Natural killer cell (primary cell): ENCODE results near the gene TSPAN2. TPM values are rescaled to one million over a fixed set of nuclear protein-coding genes. Genes with fewer than 3 reads are reported as not detected.
A peak's percentile ranks its signal among the peaks of the same experiment; 100 is the strongest.

ENCODE experiments used
- ATAC-seq, 3 donors: fragments of 150-1000 bp in 2 of 3; fragments of 200-7000 bp in 1 of 3; cut with Tn5 transposase; 1 replicate in 1 of 3; 2 replicates in 2 of 3; pipeline ENCODE4 v1.10.0; 2021; ENCODE audit warnings: mild to moderate bottlenecking in 2 of 3, moderate library complexity in 2 of 3
- DNase-seq, 2 donors: peaks; one replicate each; pipeline versions ENCODE4 v3.0.0 to v3.0.0-alpha.2; 2013 to 2021; ENCODE audit warnings: mixed read lengths in 1 of 2
- H3K27ac ChIP-seq: one replicate; pipeline ENCODE4 v1.5.1; 2013; ENCODE audit warnings: mild to moderate bottlenecking, low read length
- H3K27me3 ChIP-seq: one replicate; pipeline ENCODE4 v1.6.1; 2013; ENCODE audit warnings: low read length; ENCODE audit not compliant: control insufficient read depth, insufficient read depth
- H3K36me3 ChIP-seq: one replicate; pipeline ENCODE4 v1.6.1; 2013; ENCODE audit warnings: low read length; ENCODE audit not compliant: control insufficient read depth, insufficient read depth
- H3K4me1 ChIP-seq: one replicate; pipeline ENCODE4 v1.6.1; 2013; ENCODE audit warnings: low read length; ENCODE audit not compliant: control insufficient read depth, insufficient read depth
- H3K4me3 ChIP-seq: one replicate; pipeline ENCODE4 v1.5.1; 2013; ENCODE audit warnings: low read length
- H3K9me3 ChIP-seq: one replicate; pipeline ENCODE4 v1.6.1; 2013; ENCODE audit warnings: low read length; ENCODE audit not compliant: control insufficient read depth, insufficient read depth
- H3K27ac Mint-ChIP-seq, 2 donors: one replicate each; pipeline ENCODE4 v1.8.0; 2022; ENCODE audit warnings: mild to moderate bottlenecking in 2 of 2, mixed read lengths in 2 of 2, moderate library complexity in 1 of 2
- H3K27me3 Mint-ChIP-seq, 2 donors: one replicate each; pipeline ENCODE4 v1.8.0; 2022; ENCODE audit warnings: low read depth in 2 of 2, mixed read lengths in 2 of 2
- H3K36me3 Mint-ChIP-seq: one replicate; pipeline ENCODE4 v1.8.0; 2022; ENCODE audit warnings: mixed read lengths
- H3K4me1 Mint-ChIP-seq, 2 donors: one replicate each; pipeline ENCODE4 v1.8.0; 2022; ENCODE audit warnings: mixed read lengths in 2 of 2
- H3K4me3 Mint-ChIP-seq: one replicate; pipeline ENCODE4 v1.8.0; 2022; ENCODE audit warnings: mild to moderate bottlenecking, moderate library complexity, mixed read lengths
- H3K9me3 Mint-ChIP-seq, 2 donors: one replicate each; pipeline ENCODE4 v1.8.0; 2022; ENCODE audit warnings: mixed read lengths in 2 of 2
- CTCF ChIP-seq: fragments of 200-600 bp; IDR thresholded peaks from one replicate; pipeline ENCODE4 v1.8.0; 2022; ENCODE audit warnings: antibody characterized with exemption
- WGBS: methylation state at CpG from one replicate; pipeline ENCODE4 v1.1.7; 2013; ENCODE audit warnings: missing lambda C conversion rate; ENCODE audit not compliant: insufficient coverage; 5-methylcytosine and 5-hydroxymethylcytosine counted together
- intact Hi-C: fragments of 100-400 bp; cut with micrococcal nuclease; formaldehyde crosslinking; loops from one replicate; pipeline ENCODE4 v1.14.2; 2022
- total RNA-seq, 4 donors: library from RNA; stranded (reverse); fragments of 120-200 nt in 1 of 4; gene quantifications; one replicate each; pipeline versions ENCODE4 v1.2.3 to v1.2.4, GENCODE V29; 2013 to 2022

Gene TSPAN2
- total RNA-seq, 3 donors from 2014 or later (not counting 1 experiment from before 2014, with no cell fraction given) = 17.1 to 41.4 (median 28.6) TPM

- peaks cover 0 to under 1% of the 10 kb centered on the region in 2 donors for H3K4me1 Mint-ChIP-seq
- intact Hi-C loops = loop anchor here (1.0 kb wide), 1 partner anchor 134 kb away; no protein-coding TSS in a partner anchor
- Histone ChIP-seq H3K27ac (no peak overlapping the region), H3K36me3 (no peaks in the 10 kb centered on the region), H3K4me1 (peaks cover 6% of the 10 kb centered on the region), H3K4me3 (no peak overlapping the region), H3K9me3 (no peaks in the 10 kb centered on the region), H3K27me3 (no peaks in the 10 kb centered on the region)
- ATAC-seq (no peak), DNase-seq (no peak)
- no peak overlapping the region for H3K4me3 Mint-ChIP-seq
- H3K27me3 Mint-ChIP-seq = peaks cover 5 to 12% of the 10 kb centered on the region in 2 donors
- no peak overlapping the region for H3K27ac Mint-ChIP-seq
- WGBS = 87% methylated on average over 4 of the region's 4 CpGs
- no peaks in the 10 kb centered on the region for H3K9me3 Mint-ChIP-seq
- H3K36me3 Mint-ChIP-seq = no peaks in the 10 kb centered on the region
- no peak for TF ChIP-seq CTCF
These were observed 24.5 kb upstream of the TSPAN2 start for GRCh38 chr1:115113766-115114165.

GRCh38 chr1:115112496-115113375 lies 23.4 kb upstream of the TSPAN2 start:
- Histone ChIP-seq H3K9me3 (no peaks in the 10 kb centered on the region), H3K27me3 (no peaks in the 10 kb centered on the region), H3K36me3 (no peaks in the 10 kb centered on the region), H3K4me1 (peaks cover 10% of the 10 kb centered on the region), H3K4me3 (no peak overlapping the region), H3K27ac (no peak overlapping the region)
- 28% methylated on average over 18 of the region's 18 CpGs for WGBS
- intact Hi-C loops = loop anchor here (1.0 kb wide), 1 partner anchor 133 kb away; no protein-coding TSS in a partner anchor
- no peak overlapping the region for H3K27ac Mint-ChIP-seq
- H3K36me3 Mint-ChIP-seq = no peaks in the 10 kb centered on the region
- H3K9me3 Mint-ChIP-seq = no peaks in the 10 kb centered on the region
- DNase-seq = peak; percentile 57 to 71
- peaks cover 2% of the 10 kb centered on the region in 2 donors for H3K27me3 Mint-ChIP-seq
- no peak overlapping the region for H3K4me3 Mint-ChIP-seq
- peaks cover 7 to 11% of the 10 kb centered on the region in 2 donors for H3K4me1 Mint-ChIP-seq
- peak; percentile 98 for TF ChIP-seq CTCF
- peak; percentile 59 to 66 (median 62) for ATAC-seq

GRCh38 chr1:115107516-115108260 lies 18.4 kb upstream of the TSPAN2 start:
- Histone ChIP-seq H3K27ac (no peak overlapping the region), H3K36me3 (no peaks in the 10 kb centered on the region), H3K27me3 (no peaks in the 10 kb centered on the region), H3K4me3 (no peak overlapping the region), H3K4me1 (peaks cover 7% of the 10 kb centered on the region), H3K9me3 (no peaks in the 10 kb centered on the region)
- no peak for TF ChIP-seq CTCF
- peaks cover 15 to 20% of the 10 kb centered on the region in 2 donors for H3K4me1 Mint-ChIP-seq
- 62% methylated on average over 5 of the region's 5 CpGs for WGBS
- H3K4me3 Mint-ChIP-seq = peak overlapping the region; percentile 54
- peak overlapping the region; percentile 10 to 55 for H3K27ac Mint-ChIP-seq
- no peak for DNase-seq
- intact Hi-C loops = no loop called here
- peak; percentile 21 to 70 (median 50) for ATAC-seq
- no peaks in the 10 kb centered on the region for H3K27me3 Mint-ChIP-seq
- no peaks in the 10 kb centered on the region for H3K36me3 Mint-ChIP-seq
- H3K9me3 Mint-ChIP-seq = no peaks in the 10 kb centered on the region
